Peyer's patch (tissue), 4 donors: ENCODE results near the gene EDEM1. TPM values are rescaled to one million over a fixed set of nuclear protein-coding genes. Genes with fewer than 3 reads are reported as not detected.
A peak's percentile ranks its signal among the peaks of the same experiment; 100 is the strongest.

ENCODE experiments used
- DNase-seq, 3 donors: peaks; one replicate each; pipeline ENCODE4 v3.0.0-alpha.2; 2017 to 2019
- H3K27ac ChIP-seq, 4 donors: fragments of 200-600 bp; sonication (generic); one replicate each; pipeline ENCODE4 v1.5.1; 2016 to 2019
- H3K27me3 ChIP-seq, 2 donors: fragments of 200-600 bp; sonication (generic); one replicate each; pipeline ENCODE4 v1.5.1; 2019
- H3K36me3 ChIP-seq, 3 donors: fragments of 200-600 bp; sonication (generic); one replicate each; pipeline ENCODE4 v1.5.1; 2016 to 2019
- H3K4me1 ChIP-seq, 4 donors: fragments of 200-600 bp; sonication (generic); one replicate each; pipeline ENCODE4 v1.5.1; 2016 to 2019
- H3K4me3 ChIP-seq, 4 donors: fragments of 200-600 bp; sonication (generic); 1 replicate in 3 of 4; 2 replicates in 1 of 4; pipeline ENCODE4 v1.5.1; 2016 to 2019; ENCODE audit warnings: mild to moderate bottlenecking in 1 of 4
- H3K9me3 ChIP-seq, 4 donors: fragments of 200-600 bp; sonication (generic); one replicate each; pipeline ENCODE4 v1.5.1; 2016 to 2019; ENCODE audit warnings: mild to moderate bottlenecking in 1 of 4
- POLR2A ChIP-seq, 2 donors: fragments of 450-650 bp; IDR thresholded peaks; one replicate each; pipeline ENCODE4 v1.5.1; 2017; ENCODE audit warnings: antibody characterized with exemption in 2 of 2, mild to moderate bottlenecking in 2 of 2, moderate library complexity in 2 of 2
- total RNA-seq, 4 donors: library from RNA; depleted of rRNA; stranded (reverse); fragments of >200 nt; gene quantifications; one replicate each; pipeline ENCODE4 v1.1.0, GENCODE V29; 2016
- TF ChIP-seq, protein P1 (sequence below), 6 experiments: fragments of 450-650 bp in 4 of 6; fragments of 200-600 bp in 2 of 6; sonication (generic) in 1 of 6; IDR thresholded peaks; one replicate each; pipeline ENCODE4 v1.5.1; 2017 to 2019; ENCODE audit warnings: antibody characterized with exemption in 6 of 6, mild to moderate bottlenecking in 3 of 6, moderate library complexity in 1 of 6

The EDEM1 gene
- total RNA-seq, 4 donors from 2014 or later = 50.1 to 118 (median 58.8) TPM

DNA sequence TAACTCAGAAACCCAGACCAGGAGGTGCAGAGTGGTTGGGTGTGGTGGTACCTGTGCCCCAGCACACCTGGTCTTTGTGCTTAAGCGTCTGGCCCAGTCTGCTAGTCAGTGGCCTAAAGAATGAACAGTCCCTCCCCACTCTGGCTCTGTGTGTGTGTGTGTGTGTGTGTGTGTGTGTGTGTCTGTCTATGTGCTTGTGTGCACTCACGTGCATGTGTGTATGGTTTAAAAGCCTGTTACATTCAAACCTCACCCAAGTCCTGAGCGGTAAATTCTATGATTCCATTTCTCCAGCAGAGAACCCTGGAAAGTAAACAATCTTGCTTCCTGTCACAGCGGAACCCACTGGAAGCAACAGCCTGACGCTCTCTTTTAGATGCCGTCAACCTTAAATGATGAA is 34.2 kb downstream of the EDEM1 start:
- H3K27ac ChIP-seq = no peak overlapping the region
- peaks cover 0 to 16% (median 0%) of the 10 kb centered on the region in 3 donors for H3K36me3 ChIP-seq
- peaks cover 0 to 14% (median 0%) of the 10 kb centered on the region in 4 donors for H3K4me1 ChIP-seq
- no peak overlapping the region for H3K4me3 ChIP-seq
- TF ChIP-seq, protein P1, sequence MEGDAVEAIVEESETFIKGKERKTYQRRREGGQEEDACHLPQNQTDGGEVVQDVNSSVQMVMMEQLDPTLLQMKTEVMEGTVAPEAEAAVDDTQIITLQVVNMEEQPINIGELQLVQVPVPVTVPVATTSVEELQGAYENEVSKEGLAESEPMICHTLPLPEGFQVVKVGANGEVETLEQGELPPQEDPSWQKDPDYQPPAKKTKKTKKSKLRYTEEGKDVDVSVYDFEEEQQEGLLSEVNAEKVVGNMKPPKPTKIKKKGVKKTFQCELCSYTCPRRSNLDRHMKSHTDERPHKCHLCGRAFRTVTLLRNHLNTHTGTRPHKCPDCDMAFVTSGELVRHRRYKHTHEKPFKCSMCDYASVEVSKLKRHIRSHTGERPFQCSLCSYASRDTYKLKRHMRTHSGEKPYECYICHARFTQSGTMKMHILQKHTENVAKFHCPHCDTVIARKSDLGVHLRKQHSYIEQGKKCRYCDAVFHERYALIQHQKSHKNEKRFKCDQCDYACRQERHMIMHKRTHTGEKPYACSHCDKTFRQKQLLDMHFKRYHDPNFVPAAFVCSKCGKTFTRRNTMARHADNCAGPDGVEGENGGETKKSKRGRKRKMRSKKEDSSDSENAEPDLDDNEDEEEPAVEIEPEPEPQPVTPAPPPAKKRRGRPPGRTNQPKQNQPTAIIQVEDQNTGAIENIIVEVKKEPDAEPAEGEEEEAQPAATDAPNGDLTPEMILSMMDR (IDR thresholded peaks at IDR 0.05) = no peak
- TF ChIP-seq POLR2A (IDR thresholded peaks at IDR 0.05) = no peak
- DNase-seq = no peak
- H3K27me3 ChIP-seq = no peaks in the 10 kb centered on the region
- no peaks in the 10 kb centered on the region for H3K9me3 ChIP-seq

DNA sequence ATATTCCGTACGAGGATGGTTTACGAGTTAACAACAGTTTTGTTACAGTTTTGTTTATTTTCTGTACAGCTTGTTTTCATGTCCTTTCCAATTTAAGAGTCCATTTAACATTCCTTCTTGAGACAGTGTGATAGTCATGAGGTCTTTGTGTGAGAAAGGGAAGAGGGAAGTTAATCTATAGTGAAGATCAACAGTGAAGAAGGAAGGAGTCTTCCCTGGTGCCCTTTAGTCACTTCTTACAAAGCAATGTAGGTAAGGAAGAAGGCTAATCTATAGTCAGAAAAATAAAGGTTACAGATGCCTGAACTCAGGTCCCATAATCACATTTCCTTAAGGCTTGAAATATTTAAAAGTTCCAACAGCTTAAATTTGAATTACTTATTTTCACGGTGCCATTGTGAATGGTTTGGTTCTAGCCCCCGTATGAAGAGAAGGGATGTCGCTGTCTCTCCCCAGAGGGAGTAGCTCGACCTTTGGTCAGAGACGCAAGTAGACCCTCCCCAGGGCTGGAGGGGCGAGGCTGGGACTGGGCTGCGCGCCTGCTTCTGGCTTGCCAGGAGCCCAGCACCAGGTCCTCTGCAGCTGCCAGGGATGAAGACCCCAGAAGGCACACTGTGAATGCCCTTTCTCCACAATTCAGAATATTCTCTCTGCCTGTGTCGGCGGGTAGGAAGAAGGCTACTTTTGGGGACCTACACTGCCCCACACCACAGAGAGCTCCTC is 34.9 kb downstream of the EDEM1 start:
- DNase-seq = no peak

DNA sequence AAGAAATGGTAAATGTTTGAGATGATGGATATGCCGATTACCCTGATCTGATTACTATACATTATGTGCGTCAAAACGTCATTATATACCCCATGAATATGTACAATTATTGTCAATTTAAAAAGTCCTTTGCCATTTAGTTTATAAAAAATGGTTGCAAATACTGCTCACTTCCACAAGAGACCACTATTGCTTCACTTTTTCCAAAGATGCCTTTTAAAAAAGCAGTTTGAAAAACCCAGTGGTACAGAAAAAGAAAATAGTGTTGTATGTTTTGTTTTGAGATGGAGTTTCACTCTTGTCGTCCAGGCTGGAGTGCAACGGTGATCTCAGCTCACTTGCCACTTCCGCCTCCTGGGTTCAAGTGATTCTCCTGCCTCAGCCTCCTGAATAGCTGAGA is 39.3 kb downstream of the EDEM1 start:
- no peak for DNase-seq
- Histone ChIP-seq H3K4me3 (no peak overlapping the region), H3K27ac (no peak overlapping the region), H3K4me1 (no peaks in the 10 kb centered on the region), H3K9me3 (no peaks in the 10 kb centered on the region), H3K27me3 (no peaks in the 10 kb centered on the region), H3K36me3 (no peaks in the 10 kb centered on the region)
- TF ChIP-seq, protein P1 (IDR thresholded peaks at IDR 0.05) = peak in 4 of 6 experiments; percentile 21 to 51 (median 40)
- no peak for TF ChIP-seq POLR2A (IDR thresholded peaks at IDR 0.05)

More for the DNA sequence above, 34.9 kb downstream of the EDEM1 start:
- Histone ChIP-seq H3K27ac (no peak overlapping the region), H3K9me3 (no peaks in the 10 kb centered on the region), H3K4me1 (peaks cover 0 to 14% (median 0%) of the 10 kb centered on the region in 4 donors), H3K36me3 (peaks cover 0 to 10% (median 0%) of the 10 kb centered on the region in 3 donors), H3K4me3 (no peak overlapping the region), H3K27me3 (no peaks in the 10 kb centered on the region)
- TF ChIP-seq, protein P1 (IDR thresholded peaks at IDR 0.05) = no peak
- no peak for TF ChIP-seq POLR2A (IDR thresholded peaks at IDR 0.05)

DNA sequence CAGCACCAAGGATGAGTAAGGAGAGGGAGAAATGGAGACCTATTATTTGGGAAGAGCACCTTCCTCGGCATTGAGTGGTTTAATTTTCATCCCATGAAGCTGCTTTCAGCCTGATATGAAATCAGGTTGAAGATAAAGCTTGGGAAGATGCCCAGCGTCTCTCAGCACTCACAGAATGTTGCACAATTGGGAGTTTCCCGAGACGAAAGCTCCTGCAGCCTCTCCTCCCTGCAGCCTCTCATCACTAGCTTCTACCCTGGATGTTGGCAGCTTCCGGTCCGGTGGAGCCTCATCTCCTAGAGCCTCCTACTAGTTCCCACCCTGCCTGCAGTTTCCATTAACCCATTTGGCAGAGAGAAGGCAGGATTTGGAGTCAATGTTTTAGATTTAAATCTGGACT is 40.3 kb downstream of the EDEM1 start:
- H3K27me3 ChIP-seq = no peaks in the 10 kb centered on the region
- TF ChIP-seq, protein P1 (IDR thresholded peaks at IDR 0.05) = no peak
- TF ChIP-seq POLR2A (IDR thresholded peaks at IDR 0.05) = no peak
- no peak overlapping the region for H3K4me3 ChIP-seq
- H3K4me1 ChIP-seq = no peaks in the 10 kb centered on the region
- no peaks in the 10 kb centered on the region for H3K9me3 ChIP-seq
- no peak overlapping the region for H3K27ac ChIP-seq
- no peak for DNase-seq
- no peaks in the 10 kb centered on the region for H3K36me3 ChIP-seq

DNA sequence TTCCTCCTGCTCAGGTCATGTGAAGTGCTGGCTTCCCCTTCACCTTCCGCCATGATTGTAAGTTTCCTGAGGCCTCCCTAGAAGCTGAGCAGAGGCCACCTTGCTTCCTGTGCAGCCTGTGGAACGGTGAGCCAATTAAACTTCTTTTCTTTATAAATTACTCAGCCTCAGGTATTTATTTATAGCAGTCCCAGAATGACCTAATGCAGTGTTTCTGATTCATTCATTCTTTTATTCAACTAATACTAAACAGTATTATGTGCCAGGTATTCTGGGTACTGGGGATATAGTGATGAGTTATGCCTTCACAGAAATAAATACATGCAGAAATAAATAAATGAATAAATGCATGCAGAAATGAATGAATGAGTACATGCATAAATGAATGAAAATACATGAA is 41.9 kb downstream of the EDEM1 start:
- TF ChIP-seq POLR2A (IDR thresholded peaks at IDR 0.05) = no peak
- TF ChIP-seq, protein P1 (IDR thresholded peaks at IDR 0.05) = no peak
- H3K27ac ChIP-seq = no peak overlapping the region
- H3K36me3 ChIP-seq = no peaks in the 10 kb centered on the region
- H3K4me1 ChIP-seq = no peaks in the 10 kb centered on the region
- DNase-seq = no peak
- H3K9me3 ChIP-seq = no peaks in the 10 kb centered on the region
- H3K27me3 ChIP-seq = no peaks in the 10 kb centered on the region
- no peak overlapping the region for H3K4me3 ChIP-seq
